HG03378 (cell line): ENCODE results near the gene FANCC.

Experiments used
- ATAC-seq: cut with Tn5 transposase; IDR thresholded peaks from one replicate; pipeline ENCODE4 v1.9.1; 2021; ENCODE audit warnings: mild to moderate bottlenecking, moderate library complexity; ENCODE audit not compliant: unreplicated experiment

FANCC gene

DNA sequence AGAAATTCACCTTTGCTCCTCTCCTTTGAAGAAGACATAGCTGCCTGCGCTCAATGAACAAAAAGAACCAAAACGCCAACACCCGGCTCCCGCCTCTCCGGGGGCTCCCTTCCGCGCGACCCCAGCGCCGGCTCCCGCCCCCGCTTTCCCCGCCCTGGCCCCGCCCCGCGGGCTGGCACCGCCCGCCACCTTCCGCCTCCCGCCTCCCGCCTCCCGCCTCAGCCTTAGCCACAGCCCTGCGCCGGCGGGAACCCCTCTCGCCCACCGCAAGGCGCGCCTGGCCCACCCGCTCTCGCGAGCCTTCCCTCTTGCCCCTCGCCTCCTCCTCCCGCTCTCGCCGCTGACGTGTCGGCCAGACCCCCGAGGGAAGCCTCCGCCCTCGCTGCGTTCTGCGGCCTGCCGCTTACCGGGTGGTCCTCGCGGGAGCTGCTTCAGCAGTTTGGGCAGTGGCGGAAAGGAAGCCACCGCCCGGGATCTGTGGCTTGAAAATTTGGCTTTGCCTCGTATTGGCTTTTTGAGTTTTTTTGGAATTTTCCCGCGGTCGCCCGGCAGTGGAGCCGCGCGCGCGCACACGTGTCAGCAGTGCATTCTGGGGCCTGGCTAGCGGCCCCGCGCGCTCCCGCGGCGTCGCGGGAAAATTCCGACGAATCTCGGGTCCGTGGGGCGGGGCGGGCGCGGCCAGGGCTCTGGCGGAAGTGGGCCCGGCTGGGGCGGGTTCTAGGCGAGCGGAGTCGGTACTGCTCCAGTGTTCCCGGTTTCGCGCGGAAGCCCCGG lies at the start of gene FANCC:
Gene FANCC (minus strand): TSS at position 591 of the 774 bp plus-strand sequence. CDS start 68,418 bp downstream, outside the sequence.
- peak; percentile 57 for ATAC-seq

- ATAC-seq, result no peak
These were observed 49.3 kb upstream of the FANCC start for GRCh38 chr9:95366731-95367325.

DNA sequence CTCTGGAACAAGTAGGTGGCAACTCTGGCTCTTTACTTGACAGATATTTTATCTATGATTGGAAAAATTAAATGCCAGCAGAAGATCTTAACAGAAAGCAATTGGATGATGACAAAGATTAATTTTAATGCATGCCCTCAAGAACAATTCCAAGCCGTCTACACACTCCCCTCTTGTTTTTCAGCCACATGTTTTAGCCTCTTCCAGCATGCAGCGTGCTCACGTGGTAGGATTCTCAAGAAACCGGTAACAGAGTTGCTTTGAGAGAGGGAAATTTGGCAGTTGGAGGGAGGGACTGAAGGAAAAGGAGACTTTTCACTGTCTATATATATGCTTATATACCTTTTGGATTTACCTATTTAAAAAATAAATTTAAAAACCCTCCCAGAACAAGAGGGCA lies 48.3 kb upstream of the FANCC start:
- ATAC-seq, result no peak

- ATAC-seq, result no peak
These were observed 45.7 kb upstream of the FANCC start for GRCh38 chr9:95363051-95363841.

GRCh38 chr9:95360866-95361265 lies 43.4 kb upstream of the FANCC start:
- no peak for ATAC-seq

- no peak for ATAC-seq
These were observed 39.8 kb upstream of the FANCC start for GRCh38 chr9:95357316-95357715.

DNA sequence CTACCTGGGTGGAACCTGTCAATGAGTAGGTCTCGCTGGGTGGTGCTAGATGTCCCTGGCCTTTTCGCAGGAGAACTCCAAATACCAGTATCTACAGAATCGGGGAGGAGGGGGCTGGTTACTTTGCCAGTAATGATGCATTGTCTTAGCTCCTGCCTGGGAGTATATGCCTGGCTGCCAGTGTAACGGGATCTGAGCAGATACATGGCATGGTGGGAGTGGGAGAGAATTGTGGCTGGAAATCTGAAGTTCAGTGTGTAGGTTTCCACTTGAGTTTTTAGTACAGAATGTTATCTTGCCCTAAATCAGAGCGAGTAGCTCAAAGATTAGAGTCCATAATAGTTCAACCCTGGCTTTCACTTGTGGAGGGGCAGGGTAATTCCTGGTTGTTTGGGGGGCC lies 38.0 kb upstream of the FANCC start:
- no peak for ATAC-seq

DNA sequence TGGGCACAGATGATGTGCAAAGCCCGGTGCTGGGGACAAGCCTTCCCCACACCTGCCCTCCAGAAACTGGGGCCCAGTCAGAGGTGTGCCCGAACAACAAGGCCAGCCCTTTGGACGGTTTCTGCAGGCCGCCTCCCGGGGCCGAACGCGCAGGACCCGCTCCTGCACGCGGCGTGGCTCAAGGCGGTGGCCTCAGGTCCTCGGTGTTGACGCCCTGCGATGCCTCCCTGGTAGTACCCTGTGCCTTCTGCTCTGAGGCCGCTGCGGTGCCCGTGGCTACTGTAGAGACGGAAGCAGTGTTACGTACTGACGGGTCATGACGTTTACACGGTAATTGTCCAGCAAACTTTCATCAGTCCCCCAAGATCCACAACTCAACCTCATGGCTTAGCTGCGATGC lies 33.5 kb upstream of the FANCC start:
- ATAC-seq, result no peak

DNA sequence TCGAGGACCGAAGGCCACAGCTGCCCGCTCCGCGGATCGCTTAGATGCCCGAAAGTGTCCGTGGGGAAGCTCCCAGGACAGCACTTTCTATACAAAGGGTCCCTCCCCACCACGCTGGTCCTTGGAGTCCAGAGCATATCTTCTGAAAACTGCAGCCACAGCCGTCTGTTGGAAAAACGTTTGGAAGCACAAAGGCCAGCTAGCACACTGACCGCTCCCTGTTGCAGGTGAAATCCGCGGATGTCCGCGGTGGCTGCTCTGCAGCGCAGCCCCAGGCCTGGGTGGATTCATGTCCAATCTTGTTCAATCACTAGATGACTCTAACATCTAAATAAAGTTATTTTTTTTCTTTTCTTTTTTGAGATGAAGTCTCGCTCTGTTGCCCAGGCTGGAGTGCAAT lies 32.8 kb upstream of the FANCC start:
- no peak for ATAC-seq

DNA sequence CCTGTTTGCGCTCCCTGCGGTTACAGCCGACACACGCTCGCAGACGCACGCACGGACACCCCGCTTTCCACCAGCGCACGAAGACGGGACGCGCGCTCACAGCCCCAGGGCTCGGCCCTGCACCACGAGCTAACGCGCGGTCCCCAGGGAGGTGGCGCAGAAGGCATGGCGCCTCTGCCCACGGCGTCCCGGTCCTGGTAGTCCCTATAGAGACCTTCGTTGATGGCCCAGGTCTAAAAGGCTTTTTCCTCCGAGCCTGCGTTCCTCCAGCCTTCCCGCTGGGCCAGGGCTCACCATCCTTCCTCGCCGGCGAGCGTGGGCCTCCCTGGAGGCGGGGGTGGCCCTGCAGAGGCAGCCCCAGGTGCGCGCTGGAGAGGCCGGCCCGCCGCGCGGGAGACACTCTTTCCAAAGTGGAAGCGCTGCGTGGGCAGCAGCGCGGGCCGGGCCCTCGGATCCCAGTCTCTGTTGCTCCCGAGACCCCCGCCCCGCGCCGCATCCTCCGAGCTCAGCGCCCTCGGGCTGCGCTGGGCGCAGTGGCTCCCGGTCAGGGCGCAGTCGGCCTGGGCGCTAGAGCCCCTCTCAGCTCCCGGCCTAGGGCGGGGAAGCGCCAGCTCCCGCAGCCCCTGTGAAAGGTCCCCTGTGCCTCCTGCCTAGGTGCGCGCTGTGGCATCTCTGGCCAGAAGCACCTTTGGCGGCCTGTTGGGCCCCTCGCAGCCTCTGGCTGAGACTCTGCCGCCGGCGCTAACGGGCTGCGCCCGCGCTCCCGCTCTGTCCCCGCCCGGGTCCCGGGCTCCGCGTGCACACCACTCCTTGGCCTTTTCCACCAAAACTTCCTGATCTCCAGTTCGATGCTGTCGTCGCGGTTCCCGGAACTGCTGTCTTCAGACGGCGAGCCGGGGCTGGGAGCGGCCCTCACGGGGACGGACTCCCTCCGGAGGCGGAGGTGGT lies 31.9 kb upstream of the FANCC start:
- ATAC-seq, result no peak

- no peak for ATAC-seq
These were observed 28.5 kb upstream of the FANCC start for GRCh38 chr9:95346021-95346420.

- ATAC-seq, result no peak
These were observed 27.3 kb upstream of the FANCC start for GRCh38 chr9:95344735-95345325.

GRCh38 chr9:95343725-95344287 lies 26.3 kb upstream of the FANCC start:
- no peak for ATAC-seq

- no peak for ATAC-seq
These were observed 25.1 kb upstream of the FANCC start for GRCh38 chr9:95342571-95342970.

GRCh38 chr9:95341293-95341962 lies 23.9 kb upstream of the FANCC start:
- ATAC-seq, result no peak

- no peak for ATAC-seq
These were observed 20.7 kb upstream of the FANCC start for GRCh38 chr9:95338243-95338642.

GRCh38 chr9:95336281-95336680 lies 18.8 kb upstream of the FANCC start:
- no peak for ATAC-seq

- ATAC-seq, result no peak
These were observed 15.9 kb upstream of the FANCC start for GRCh38 chr9:95333426-95333825.

DNA sequence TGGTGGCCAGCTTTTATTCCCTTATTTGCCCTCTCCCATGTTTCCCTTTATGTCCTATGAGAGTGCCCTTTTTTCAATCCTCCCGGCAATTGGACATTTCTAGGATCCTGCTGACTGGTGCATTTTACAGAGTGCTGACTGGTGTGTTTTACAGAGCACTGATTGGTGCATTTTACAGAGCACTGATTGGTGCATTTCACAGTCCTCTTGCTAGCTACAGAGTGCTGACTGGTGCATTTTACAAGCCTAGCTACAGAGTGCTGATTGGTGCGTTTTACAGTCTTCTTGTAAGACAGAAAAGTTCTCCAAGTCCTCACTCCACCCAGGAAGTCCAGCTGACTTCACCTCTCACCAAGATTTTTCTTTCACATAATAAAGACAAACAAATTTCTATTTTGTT lies 15.4 kb upstream of the FANCC start:
- ATAC-seq, result no peak
